GM12892 (cell line): Measurements from ENCODE around the gene DNM3.

Experiments used
- POLR2A ChIP-seq: IDR thresholded peaks from 2 replicates; pipeline ENCODE4 v1.6.1; 2011; ENCODE audit warnings: low read depth, low read length, control low read depth
- POLR2AphosphoS5 ChIP-seq: IDR thresholded peaks from 2 replicates; pipeline ENCODE4 v1.6.1; 2011; ENCODE audit warnings: low read depth, low read length, control low read depth
- TAF1 ChIP-seq: IDR thresholded peaks from 2 replicates; pipeline ENCODE4 v1.6.1; 2011; ENCODE audit warnings: low read depth, mild to moderate bottlenecking, control low read depth, low read length, borderline replicate concordance

GRCh38 chr1:171890131-171890530 is 48.8 kb downstream of the DNM3 start:
- TF ChIP-seq POLR2AphosphoS5 (no peak), TAF1 (no peak), POLR2A (no peak)
